ENCODE results near the gene HSF2.
"Not testable (repeated sequence)": the region's sequence is repeated elsewhere in the genome, so short reads cannot be mapped to it uniquely, and the experiment has no call there.

- not testable (repeated sequence) for TF ChIP-seq EZH2 (IDR thresholded peaks at IDR 0.05; ENCODE audit: low read length, missing control alignments); CTCF (conservative IDR thresholded peaks at IDR 0.05 in 1 of 2, IDR thresholded peaks at IDR 0.05 in 1 of 2; ENCODE audit: low read depth in 1 of 2, low read length in 2 of 2)
Measured at GRCh38 chr6:122459865-122460416, 60.5 kb downstream of the HSF2 start.

Measured in fibroblast of lung (primary cell).